Measurements from ENCODE around the gene LIMK2.
"Not testable (repeated sequence)": the region's sequence is repeated elsewhere in the genome, so short reads cannot be mapped to it uniquely, and the experiment has no call there.

The LIMK2 gene

DNA sequence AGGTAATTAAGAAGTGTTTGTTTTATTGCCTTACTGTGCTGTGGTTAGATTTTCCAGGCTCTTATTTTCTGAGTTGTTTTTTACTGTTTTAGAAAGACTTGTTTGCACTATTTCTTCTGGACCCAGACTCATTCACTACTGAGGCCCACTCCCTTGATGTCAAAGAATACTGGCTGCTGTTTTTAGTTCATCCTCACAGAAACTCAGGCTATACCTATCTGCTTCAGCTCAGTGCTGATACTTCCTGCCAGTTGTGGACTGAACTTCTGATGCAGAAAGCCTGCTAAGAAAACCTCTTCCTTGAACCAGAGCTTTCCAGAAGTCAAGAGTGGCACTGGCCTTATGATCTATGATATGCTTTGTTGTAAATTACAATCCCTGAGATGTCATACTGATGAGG is 96.1 kb downstream of the LIMK2 start:
- no peaks in the 10 kb centered on the region for H3K27me3 ChIP-seq (replicated peaks; ENCODE audit: insufficient read depth, low read length)
- peak overlapping the region; percentile 11; the same call in 1 of the 2 replicates for H3K4me2 ChIP-seq (ENCODE audit: low read depth, low read length)
- no peak for DNase-seq
- no peak overlapping the region for H3K4me3 ChIP-seq (ENCODE audit: low read length)
- H3K79me2 ChIP-seq (ENCODE audit: low read length): no peaks in the 10 kb centered on the region
- peaks cover 10% of the 10 kb centered on the region for H3K4me1 ChIP-seq (ENCODE audit: low read length)
- H2AFZ ChIP-seq (ENCODE audit: low read length): peak overlapping the region; percentile 39
- H3K9me2 ChIP-seq (replicated peaks; ENCODE audit: insufficient read depth, low read length): no peaks in the 10 kb centered on the region
- H3K9ac ChIP-seq (ENCODE audit: low read length): no peak overlapping the region
- H3K27ac ChIP-seq (ENCODE audit: low read length): no peak overlapping the region; the same call in 1 of the 2 replicates
- peaks cover 6% of the 10 kb centered on the region; the same call in 1 of the 2 replicates for H3F3A ChIP-seq (ENCODE audit: insufficient read depth, low read length)
- TF ChIP-seq, protein P1, sequence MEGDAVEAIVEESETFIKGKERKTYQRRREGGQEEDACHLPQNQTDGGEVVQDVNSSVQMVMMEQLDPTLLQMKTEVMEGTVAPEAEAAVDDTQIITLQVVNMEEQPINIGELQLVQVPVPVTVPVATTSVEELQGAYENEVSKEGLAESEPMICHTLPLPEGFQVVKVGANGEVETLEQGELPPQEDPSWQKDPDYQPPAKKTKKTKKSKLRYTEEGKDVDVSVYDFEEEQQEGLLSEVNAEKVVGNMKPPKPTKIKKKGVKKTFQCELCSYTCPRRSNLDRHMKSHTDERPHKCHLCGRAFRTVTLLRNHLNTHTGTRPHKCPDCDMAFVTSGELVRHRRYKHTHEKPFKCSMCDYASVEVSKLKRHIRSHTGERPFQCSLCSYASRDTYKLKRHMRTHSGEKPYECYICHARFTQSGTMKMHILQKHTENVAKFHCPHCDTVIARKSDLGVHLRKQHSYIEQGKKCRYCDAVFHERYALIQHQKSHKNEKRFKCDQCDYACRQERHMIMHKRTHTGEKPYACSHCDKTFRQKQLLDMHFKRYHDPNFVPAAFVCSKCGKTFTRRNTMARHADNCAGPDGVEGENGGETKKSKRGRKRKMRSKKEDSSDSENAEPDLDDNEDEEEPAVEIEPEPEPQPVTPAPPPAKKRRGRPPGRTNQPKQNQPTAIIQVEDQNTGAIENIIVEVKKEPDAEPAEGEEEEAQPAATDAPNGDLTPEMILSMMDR (IDR thresholded peaks at IDR 0.05; ENCODE audit: low read length): no peak
- TF ChIP-seq EZH2phosphoT487 (IDR thresholded peaks at IDR 0.05; ENCODE audit: low read length) (no peak), EZH2 (optimal IDR thresholded peaks at IDR 0.05; ENCODE audit: low read depth, low read length) (no peak)
- no peaks in the 10 kb centered on the region for H3K9me3 ChIP-seq (replicated peaks; ENCODE audit: insufficient read depth, low read length)
- no peaks in the 10 kb centered on the region for H3K36me3 ChIP-seq (replicated peaks; ENCODE audit: insufficient read depth, low read length)
- H4K20me1 ChIP-seq (ENCODE audit: insufficient read depth, low read length): no peaks in the 10 kb centered on the region

DNA sequence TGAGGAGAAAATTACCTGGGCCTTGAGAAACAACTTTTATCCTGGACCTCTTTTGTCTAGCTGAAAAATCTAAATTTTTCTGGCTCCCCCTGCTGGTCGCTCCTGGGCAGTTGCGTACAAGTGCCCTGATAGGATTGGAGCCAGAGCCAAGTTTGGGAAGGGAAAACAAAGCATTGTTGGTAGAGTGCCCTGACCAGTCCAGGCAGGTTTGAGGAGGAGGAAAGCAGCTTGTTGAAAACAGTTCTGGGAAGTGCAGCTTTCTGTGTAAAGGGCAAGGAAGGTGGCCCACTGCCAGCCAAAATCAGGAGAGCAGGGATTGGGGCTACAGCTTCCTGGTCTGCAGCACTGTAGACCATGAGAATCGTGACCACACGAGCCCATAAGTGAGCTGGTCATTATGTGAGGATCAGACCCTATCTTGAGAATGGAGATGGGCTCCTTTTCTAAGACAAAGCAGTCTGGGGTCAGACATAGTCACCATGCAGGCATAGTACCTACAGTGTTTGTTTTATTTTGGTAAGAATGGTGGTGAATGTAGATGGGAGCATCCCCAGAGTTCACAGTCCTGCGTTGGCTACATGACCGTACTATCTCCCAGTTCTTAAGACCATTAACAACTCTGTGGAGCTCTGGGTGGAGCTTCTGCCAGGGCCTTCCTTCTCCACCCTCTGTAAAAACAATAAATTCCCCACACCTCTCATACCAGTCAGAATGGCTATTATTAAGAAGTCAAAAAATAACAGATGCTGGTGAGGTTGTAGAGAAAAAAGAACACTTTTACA is 101.5 kb downstream of the LIMK2 start:
- Histone ChIP-seq H3K4me3 (ENCODE audit: low read length) (no peak overlapping the region), H3K9me3 (replicated peaks; ENCODE audit: insufficient read depth, low read length) (no peaks in the 10 kb centered on the region), H3K27me3 (replicated peaks; ENCODE audit: insufficient read depth, low read length) (no peaks in the 10 kb centered on the region), H3K36me3 (replicated peaks; ENCODE audit: insufficient read depth, low read length) (no peaks in the 10 kb centered on the region), H2AFZ (ENCODE audit: low read length) (peak overlapping the region; percentile 7; the same call in 1 of the 2 replicates), H3F3A (ENCODE audit: insufficient read depth, low read length) (0 out of 2 replicates have a peak, but pooled peaks cover under 1% of the 10 kb centered on the region), H3K9me2 (replicated peaks; ENCODE audit: insufficient read depth, low read length) (no peaks in the 10 kb centered on the region), H4K20me1 (ENCODE audit: insufficient read depth, low read length) (no peaks in the 10 kb centered on the region), H3K79me2 (ENCODE audit: low read length) (no peaks in the 10 kb centered on the region), H3K27ac (ENCODE audit: low read length) (no peak overlapping the region), H3K4me2 (ENCODE audit: low read depth, low read length) (no peak overlapping the region), H3K4me1 (ENCODE audit: low read length) (peaks cover 2% of the 10 kb centered on the region), H3K9ac (ENCODE audit: low read length) (no peak overlapping the region)
- TF ChIP-seq EZH2 (optimal IDR thresholded peaks at IDR 0.05; ENCODE audit: low read depth, low read length) (no peak), EZH2phosphoT487 (IDR thresholded peaks at IDR 0.05; ENCODE audit: low read length) (no peak)
- TF ChIP-seq, protein P1 (IDR thresholded peaks at IDR 0.05; ENCODE audit: low read length): peak; percentile 82
- DNase-seq: peak; percentile 44

DNA sequence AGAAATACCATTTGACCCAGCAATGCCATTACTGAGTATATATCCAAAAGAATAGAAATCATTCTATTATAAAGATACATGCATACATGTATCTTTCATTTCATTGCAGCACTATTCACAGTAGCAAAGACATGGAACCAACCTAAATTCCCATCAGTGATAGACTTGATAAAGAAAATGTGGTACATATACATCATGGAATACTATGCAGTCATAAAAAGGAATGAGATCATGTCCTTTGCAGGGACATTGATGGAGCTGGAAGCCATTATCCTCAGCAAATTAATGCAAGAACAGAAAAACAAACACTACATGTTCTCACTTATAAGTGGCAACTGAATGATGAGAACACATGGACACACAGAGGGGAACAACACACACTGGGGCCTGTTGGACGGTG is 102.1 kb downstream of the LIMK2 start:
- H3K9ac ChIP-seq (ENCODE audit: low read length); H3K27ac ChIP-seq (ENCODE audit: low read length); H3K9me3 ChIP-seq (replicated peaks; ENCODE audit: insufficient read depth, low read length); H3F3A ChIP-seq (ENCODE audit: insufficient read depth, low read length); H4K20me1 ChIP-seq (ENCODE audit: insufficient read depth, low read length); DNase-seq; H2AFZ ChIP-seq (ENCODE audit: low read length); H3K4me3 ChIP-seq (ENCODE audit: low read length); H3K36me3 ChIP-seq (replicated peaks; ENCODE audit: insufficient read depth, low read length); H3K9me2 ChIP-seq (replicated peaks; ENCODE audit: insufficient read depth, low read length); H3K4me1 ChIP-seq (ENCODE audit: low read length); H3K27me3 ChIP-seq (replicated peaks; ENCODE audit: insufficient read depth, low read length); H3K79me2 ChIP-seq (ENCODE audit: low read length); H3K4me2 ChIP-seq (ENCODE audit: low read depth, low read length): not testable (repeated sequence)

DNA sequence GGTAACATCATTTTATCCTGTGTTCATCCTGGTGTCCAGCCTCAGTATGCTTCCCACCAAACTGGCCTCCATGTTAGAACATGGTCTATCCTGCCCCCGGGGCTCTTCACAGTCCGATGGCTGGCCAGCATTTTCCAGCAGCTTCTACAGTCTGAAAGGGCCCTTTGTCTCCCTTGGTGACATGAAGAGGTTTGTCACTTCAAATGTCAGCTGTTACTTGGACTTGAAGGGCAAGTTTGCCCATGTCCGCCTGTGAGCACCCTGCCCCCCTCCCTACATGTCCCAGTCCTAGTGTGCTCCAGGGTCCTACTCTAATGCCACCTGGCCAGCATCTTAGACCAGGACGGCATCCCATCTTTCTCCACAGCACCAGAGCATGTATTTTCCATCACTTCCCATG is 109.3 kb downstream of the LIMK2 start:
- H3K9me3 ChIP-seq (replicated peaks; ENCODE audit: insufficient read depth, low read length): no peaks in the 10 kb centered on the region
- H3K79me2 ChIP-seq (ENCODE audit: low read length): no peaks in the 10 kb centered on the region
- no peak overlapping the region for H3K9ac ChIP-seq (ENCODE audit: low read length)
- no peak overlapping the region for H3K27ac ChIP-seq (ENCODE audit: low read length)
- H3K4me2 ChIP-seq (ENCODE audit: low read depth, low read length): no peak overlapping the region
- H2AFZ ChIP-seq (ENCODE audit: low read length): no peak overlapping the region
- no peaks in the 10 kb centered on the region for H3K27me3 ChIP-seq (replicated peaks; ENCODE audit: insufficient read depth, low read length)
- H3K9me2 ChIP-seq (replicated peaks; ENCODE audit: insufficient read depth, low read length): no peaks in the 10 kb centered on the region
- H3K36me3 ChIP-seq (replicated peaks; ENCODE audit: insufficient read depth, low read length): no peaks in the 10 kb centered on the region
- H3F3A ChIP-seq (ENCODE audit: insufficient read depth, low read length): no peaks in the 10 kb centered on the region
- H4K20me1 ChIP-seq (ENCODE audit: insufficient read depth, low read length): no peaks in the 10 kb centered on the region
- TF ChIP-seq, protein P1 (IDR thresholded peaks at IDR 0.05; ENCODE audit: low read length): no peak
- no peak for TF ChIP-seq EZH2 (optimal IDR thresholded peaks at IDR 0.05; ENCODE audit: low read depth, low read length)
- no peak for TF ChIP-seq EZH2phosphoT487 (IDR thresholded peaks at IDR 0.05; ENCODE audit: low read length)
- no peaks in the 10 kb centered on the region for H3K4me1 ChIP-seq (ENCODE audit: low read length)
- H3K4me3 ChIP-seq (ENCODE audit: low read length): no peak overlapping the region
- no peak for DNase-seq
